GM19395 (cell line): ENCODE measurements around the gene APOH.

Experiments used
- ATAC-seq: cut with Tn5 transposase; IDR thresholded peaks from one replicate; pipeline ENCODE4 v1.9.1; 2021; ENCODE audit warnings: mild to moderate bottlenecking, moderate library complexity; ENCODE audit not compliant: unreplicated experiment

Gene APOH

GRCh38 chr17:66235377-66235994 lies 6.3 kb upstream of the APOH start:
- no peak for ATAC-seq

DNA sequence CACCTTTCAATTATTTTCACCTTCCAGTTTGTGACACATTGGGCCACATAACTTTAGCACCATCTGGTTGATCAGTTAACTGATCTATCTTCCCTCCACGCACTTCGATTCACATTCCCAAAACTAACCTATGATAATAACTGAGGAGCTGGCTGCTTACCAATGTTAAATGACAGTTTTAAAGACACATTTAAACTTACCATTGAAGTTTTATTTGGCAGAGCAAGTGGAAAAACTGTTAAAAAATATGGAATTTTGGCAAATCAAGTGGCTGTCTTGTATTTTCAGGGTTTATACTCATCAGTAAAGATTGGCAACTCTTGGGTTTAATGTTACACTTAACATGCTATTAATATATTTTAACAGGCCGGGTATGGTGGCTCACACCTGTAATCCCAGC lies 5.4 kb upstream of the APOH start:
- no peak for ATAC-seq

- no peak for ATAC-seq
These were observed 4.0 kb upstream of the APOH start for GRCh38 chr17:66233023-66233753.

- no peak for ATAC-seq
These were observed 1.8 kb upstream of the APOH start for GRCh38 chr17:66230922-66231591.

DNA sequence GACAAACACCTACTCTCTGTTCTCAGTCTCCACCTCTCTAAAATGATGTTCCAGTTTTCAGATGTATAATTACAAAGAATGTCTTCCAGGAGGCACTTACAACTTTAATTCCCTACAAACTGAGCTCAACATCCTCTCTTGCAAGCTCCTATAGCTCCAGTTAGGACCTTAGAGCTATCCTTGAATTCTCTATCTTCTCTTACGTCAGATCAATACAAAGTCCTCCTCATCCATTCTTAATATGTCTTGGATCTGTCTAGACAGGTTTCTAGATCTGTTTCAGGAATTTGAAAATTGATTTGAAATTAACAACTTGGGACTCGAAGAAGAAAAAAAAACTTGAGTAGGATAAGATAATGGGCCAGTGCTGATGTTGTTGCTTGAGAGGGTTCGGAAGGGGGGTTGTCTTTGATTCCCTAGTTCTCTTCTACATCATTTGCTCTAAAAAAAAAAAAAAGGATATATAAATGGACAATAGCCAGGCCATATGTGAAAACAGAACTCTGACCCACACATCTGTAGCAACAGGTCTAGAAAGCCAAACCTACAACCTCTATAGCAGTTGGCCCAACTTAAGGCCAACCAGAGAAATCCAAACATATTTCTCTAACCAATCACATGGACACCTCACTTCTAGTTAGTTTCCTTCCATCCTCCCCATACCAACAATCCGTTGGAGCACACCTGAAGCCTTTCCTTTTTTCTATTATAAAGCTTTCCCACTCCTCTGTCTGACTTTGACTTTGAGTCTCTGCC lies 746 bp upstream of the APOH start:
- no peak for ATAC-seq

DNA sequence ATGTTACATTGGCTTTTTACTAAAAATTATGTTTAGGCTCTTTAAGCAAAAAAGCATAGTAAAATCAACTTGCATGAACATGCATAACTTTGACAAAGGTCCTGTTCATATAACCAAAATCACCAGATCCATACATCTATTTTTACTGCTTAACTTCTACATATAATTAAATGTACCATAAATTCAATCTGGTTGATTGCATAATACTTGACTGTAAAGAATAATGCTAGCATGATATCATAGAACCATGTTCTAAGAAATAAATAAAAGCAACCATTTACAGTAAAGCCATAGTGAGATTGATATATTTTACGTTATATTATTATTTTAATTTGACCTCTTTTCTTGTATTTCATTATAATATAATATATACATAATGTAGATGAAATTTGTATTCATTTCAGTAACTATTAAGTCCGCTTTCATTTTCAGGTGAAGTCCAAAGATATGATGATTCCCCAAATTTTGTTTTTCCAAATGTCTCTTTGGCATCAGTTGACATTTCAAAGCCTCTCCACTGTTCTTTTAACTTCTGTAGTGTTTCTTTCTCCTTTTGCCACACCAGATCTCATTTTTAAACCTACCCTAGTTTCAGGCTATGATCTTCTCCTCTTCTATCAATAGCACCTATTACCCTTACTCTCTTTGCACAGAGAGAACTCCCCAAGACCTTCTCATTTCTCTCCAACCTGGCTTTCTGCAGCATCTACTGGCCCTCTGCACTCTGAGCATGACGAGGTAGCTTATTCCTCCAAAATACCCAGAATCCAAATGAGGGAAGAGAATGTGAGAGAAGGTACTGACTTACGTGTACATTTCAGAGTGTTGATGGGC lies 1.8 kb downstream of the APOH start:
- no peak for ATAC-seq

GRCh38 chr17:66222798-66223350 lies 6.3 kb downstream of the APOH start:
- no peak for ATAC-seq

GRCh38 chr17:66221755-66222530 lies 7.3 kb downstream of the APOH start:
- no peak for ATAC-seq

- ATAC-seq, result no peak
These were observed 7.9 kb downstream of the APOH start for GRCh38 chr17:66221343-66221742.

DNA sequence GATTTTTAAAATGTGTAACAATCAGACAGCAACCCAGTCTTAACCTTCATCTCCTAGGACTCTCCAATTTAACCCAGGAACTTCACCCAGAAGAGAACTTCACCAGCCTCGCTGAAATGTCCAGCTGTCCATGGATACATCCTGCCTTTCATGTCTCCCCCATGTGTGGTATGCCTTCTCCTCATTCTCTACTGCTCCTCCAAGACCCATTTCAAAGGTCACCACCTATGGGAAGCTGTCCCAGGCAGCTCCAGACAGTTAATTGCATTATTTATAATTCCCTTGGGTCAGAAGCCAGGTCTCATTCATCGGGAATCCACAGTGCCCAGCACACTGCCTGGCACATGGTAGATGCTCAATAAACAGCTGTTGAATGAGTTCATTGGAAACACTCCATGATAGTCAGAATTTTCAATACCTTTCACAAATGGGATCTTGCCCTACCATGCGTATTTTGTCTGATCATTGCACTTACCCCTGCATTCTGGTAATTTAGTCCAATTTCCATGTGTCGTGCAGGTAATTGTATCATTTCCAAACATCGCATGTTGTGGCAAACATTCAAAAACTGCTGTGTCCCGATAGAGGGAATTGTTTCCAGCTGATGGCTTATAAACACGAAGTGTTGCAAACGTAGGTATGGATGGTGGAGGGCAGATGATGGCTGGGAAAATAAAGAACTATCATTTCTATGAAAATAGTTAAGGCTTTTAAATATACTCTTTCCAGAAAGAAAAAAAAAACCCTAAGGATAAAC lies 9.0 kb downstream of the APOH start:
- ATAC-seq, result no peak

GRCh38 chr17:66215529-66215911 lies 13.7 kb downstream of the APOH start:
- no peak for ATAC-seq

DNA sequence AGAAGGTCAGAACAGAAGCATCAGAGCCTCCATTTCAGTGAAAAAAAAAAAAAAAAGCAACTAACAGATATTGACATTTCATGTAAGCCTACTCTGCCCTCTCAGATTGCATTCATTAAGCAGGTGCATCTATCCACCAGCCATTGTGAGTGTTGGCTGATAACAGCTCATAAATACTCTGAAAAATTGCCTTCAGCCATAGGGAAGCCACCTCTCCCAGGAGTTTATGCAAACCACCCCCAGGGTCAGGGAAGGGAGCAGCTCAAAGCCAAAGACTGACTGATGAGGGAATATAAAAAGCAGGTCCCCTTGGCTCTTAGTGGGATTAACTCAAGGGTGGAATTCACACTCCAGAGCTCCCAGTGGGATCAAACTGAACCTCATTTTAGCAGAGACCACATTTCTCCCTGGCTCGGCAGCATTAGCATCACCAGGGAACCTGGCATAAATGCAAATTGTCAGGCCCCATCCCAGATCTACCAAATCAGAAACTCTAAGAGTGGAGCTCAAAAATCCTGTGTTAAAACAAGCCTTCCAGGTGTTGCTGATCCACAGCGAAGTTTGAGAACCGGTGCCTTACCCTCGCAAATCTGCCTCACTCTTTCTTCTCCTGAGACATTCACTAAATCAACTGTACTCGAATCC lies 14.2 kb downstream of the APOH start:
- ATAC-seq, result no peak

GRCh38 chr17:66211047-66211810 lies 18.0 kb downstream of the APOH start:
- ATAC-seq, result no peak

GRCh38 chr17:66210208-66210574 lies 19.0 kb downstream of the APOH start:
- no peak for ATAC-seq

- ATAC-seq, result no peak
These were observed 21.3 kb downstream of the APOH start for GRCh38 chr17:66207936-66208335.

- ATAC-seq, result no peak
These were observed 25.8 kb downstream of the APOH start for GRCh38 chr17:66203274-66204015.

GRCh38 chr17:66200685-66201092 lies 28.5 kb downstream of the APOH start:
- no peak for ATAC-seq
